Measurements from ENCODE around the gene ZWILCH. TPM values are rescaled to one million over a fixed set of nuclear protein-coding genes. Genes with fewer than 3 reads are reported as not detected.

The ZWILCH gene
- polyA plus RNA-seq, 1 of the 3 experiments (the other 2 are of a cell fraction) = 8.2 TPM

DNA sequence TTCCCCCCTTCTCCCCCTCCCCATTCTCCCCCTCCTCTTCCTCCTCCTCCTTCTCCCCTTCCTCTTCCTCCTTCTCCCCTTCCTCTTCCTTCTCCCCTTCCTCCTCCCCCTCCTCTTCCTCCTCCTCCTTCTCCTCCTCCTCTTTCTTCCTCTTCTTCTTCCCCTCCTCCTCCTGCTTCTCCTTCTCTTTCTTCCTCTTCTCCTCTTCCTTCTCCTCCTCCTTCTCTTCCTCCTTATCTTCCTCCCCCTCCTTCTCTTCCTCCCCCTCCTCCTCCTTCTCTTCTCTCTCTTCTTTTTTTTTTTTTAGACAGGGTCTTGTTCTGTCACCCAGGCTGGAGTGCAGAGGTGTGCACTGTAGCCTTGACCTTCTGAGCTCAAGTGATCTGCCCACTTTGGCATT is 81.9 kb downstream of the ZWILCH start:
- H3K4me1 ChIP-seq (ENCODE audit: control insufficient read depth in 1 of 2, insufficient read depth in 2 of 2, low read depth in 1 of 2, low read length in 1 of 2) = peaks cover 0 to 8% of the 10 kb centered on the region in 2 experiments; a peak in 1 of 4 replicates
- H2AFZ ChIP-seq (ENCODE audit: low read depth) = no peak overlapping the region
- ChIA-PET CTCF (no interaction called here), POLR2A (no interaction called here)
- no peaks in the 10 kb centered on the region for H3F3A ChIP-seq (replicated peaks; ENCODE audit: insufficient read depth)
- no peak for DNase-seq
- no peaks in the 10 kb centered on the region for H4K20me1 ChIP-seq (ENCODE audit: insufficient read depth)
- H3K4me3 ChIP-seq (ENCODE audit: low read depth in 2 of 2, low read length in 1 of 2) = no peak overlapping the region
- H3K9me3 ChIP-seq = no peaks in the 10 kb centered on the region
- no peaks in the 10 kb centered on the region for H3K9me2 ChIP-seq
- no peaks in the 10 kb centered on the region for H3K36me3 ChIP-seq (replicated peaks in 1 of 2; ENCODE audit: control insufficient read depth in 1 of 2, insufficient read depth in 2 of 2, low read length in 1 of 2)
- no peaks in the 10 kb centered on the region for H3K27me3 ChIP-seq (ENCODE audit: insufficient read depth)
- no peak overlapping the region for H3K4me2 ChIP-seq
- no peak overlapping the region for H3K27ac ChIP-seq (ENCODE audit: low read depth in 2 of 2, low read length in 1 of 2)
- H3K9ac ChIP-seq = no peak overlapping the region
- TF ChIP-seq RAD21 (IDR thresholded peaks at IDR 0.05; ENCODE audit: low read length) = no peak
- TF ChIP-seq GABPA (IDR thresholded peaks at IDR 0.05; ENCODE audit: low read depth) = no peak
- no peak for TF ChIP-seq TCF12 (IDR thresholded peaks at IDR 0.05)
- TF ChIP-seq EP300 (IDR thresholded peaks at IDR 0.05; ENCODE audit: borderline replicate concordance in 1 of 2, low read depth in 1 of 2, low read length in 1 of 2) = no peak
- TF ChIP-seq TAF1 (IDR thresholded peaks at IDR 0.05; ENCODE audit: borderline replicate concordance, low read depth, low read length) = no peak
- TF ChIP-seq NRF1 (IDR thresholded peaks at IDR 0.05; ENCODE audit: low read depth, low read length) = no peak
- TF ChIP-seq EZH2phosphoT487 (IDR thresholded peaks at IDR 0.05; ENCODE audit: borderline replicate concordance, low read depth) = no peak
- TF ChIP-seq RCOR1 (IDR thresholded peaks at IDR 0.05; ENCODE audit: low read length) = no peak
- no peak for TF ChIP-seq POLR2AphosphoS5 (IDR thresholded peaks at IDR 0.05; ENCODE audit: low read depth, low read length)
- no peak for TF ChIP-seq FOXJ3 (CRISPR knock-in tag; IDR thresholded peaks at IDR 0.05)
- no peaks in the 10 kb centered on the region for H3K79me2 ChIP-seq (ENCODE audit: insufficient read depth)

GRCh38 chr15:66587749-66588148 is 82.6 kb downstream of the ZWILCH start:
- ChIA-PET POLR2A (no interaction called here), CTCF (interaction anchor here (0.6 to 1.6 kb wide), 3 partner anchors 186 to 364 kb away, joined by 3 read pairs; no protein-coding TSS in a partner anchor)
- H3K79me2 ChIP-seq (ENCODE audit: insufficient read depth) = no peaks in the 10 kb centered on the region
- no peaks in the 10 kb centered on the region for H3K27me3 ChIP-seq (ENCODE audit: insufficient read depth)
- no peak overlapping the region for H3K4me3 ChIP-seq (ENCODE audit: low read depth in 2 of 2, low read length in 1 of 2)
- H3F3A ChIP-seq (replicated peaks; ENCODE audit: insufficient read depth) = no peaks in the 10 kb centered on the region
- no peak for DNase-seq
- H2AFZ ChIP-seq (ENCODE audit: low read depth) = no peak overlapping the region
- no peaks in the 10 kb centered on the region for H3K9me3 ChIP-seq
- H4K20me1 ChIP-seq (ENCODE audit: insufficient read depth) = no peaks in the 10 kb centered on the region
- H3K4me1 ChIP-seq (ENCODE audit: control insufficient read depth in 1 of 2, insufficient read depth in 2 of 2, low read depth in 1 of 2, low read length in 1 of 2) = peaks cover 0 to 8% of the 10 kb centered on the region in 2 experiments; a peak in 1 of 4 replicates
- no peaks in the 10 kb centered on the region for H3K36me3 ChIP-seq (replicated peaks in 1 of 2; ENCODE audit: control insufficient read depth in 1 of 2, insufficient read depth in 2 of 2, low read length in 1 of 2)
- no peaks in the 10 kb centered on the region for H3K9me2 ChIP-seq
- H3K9ac ChIP-seq = no peak overlapping the region
- no peak overlapping the region for H3K4me2 ChIP-seq
- WGBS (ENCODE audit: low lambda C conversion rate) = 75% methylated on average over 5 of the region's 5 CpGs
- no peak for TF ChIP-seq RFX5 (IDR thresholded peaks at IDR 0.05; ENCODE audit: low read length)
- no peak for TF ChIP-seq USF2 (IDR thresholded peaks at IDR 0.05; ENCODE audit: borderline replicate concordance, low read depth, low read length)
- no peak for TF ChIP-seq JUND (IDR thresholded peaks at IDR 0.05)
- TF ChIP-seq FOXM1 (IDR thresholded peaks at IDR 0.05; ENCODE audit: low read depth) = no peak
- no peak for TF ChIP-seq NRF1 (IDR thresholded peaks at IDR 0.05; ENCODE audit: low read depth, low read length)
- H3K27ac ChIP-seq (ENCODE audit: low read depth in 2 of 2, low read length in 1 of 2) = no peak overlapping the region
